ENCODE data around the gene PAK1IP1.
A peak's percentile ranks its signal among the peaks of the same experiment; 100 is the strongest.
"Not testable (repeated sequence)": the region's sequence is repeated elsewhere in the genome, so short reads cannot be mapped to it uniquely, and the experiment has no call there.

PAK1IP1 gene

GRCh38 chr6:10694302-10695085 lies at the start of gene PAK1IP1, which contains the start of gene C6orf52:
PAK1IP1 (plus strand) TSS chr6:10694972; CDS start chr6:10694986, 14 bp downstream.
C6orf52 (minus strand) TSS chr6:10694616; CDS start chr6:10687550, 7,066 bp downstream.
- peak; percentile 81 for DNase-seq

- DNase-seq, result no peak
These were observed 39.2 kb upstream of the PAK1IP1 start for GRCh38 chr6:10655508-10656055.

- DNase-seq, result no peak
These were observed 35.7 kb upstream of the PAK1IP1 start for GRCh38 chr6:10658910-10659698.

- DNase-seq, result no peak
These were observed 34.9 kb upstream of the PAK1IP1 start for GRCh38 chr6:10659699-10660348.

GRCh38 chr6:10660431-10661191 lies 34.2 kb upstream of the PAK1IP1 start:
- DNase-seq, result not testable (repeated sequence)

- DNase-seq, result no peak
These were observed 32.6 kb upstream of the PAK1IP1 start for GRCh38 chr6:10662207-10662606.

- DNase-seq, result no peak
These were observed 32.0 kb upstream of the PAK1IP1 start for GRCh38 chr6:10662742-10663141.

GRCh38 chr6:10665595-10665994 lies 29.2 kb upstream of the PAK1IP1 start:
- DNase-seq, result not testable (repeated sequence)

- DNase-seq, result no peak
These were observed 26.4 kb upstream of the PAK1IP1 start for GRCh38 chr6:10668126-10668917.

- no peak for DNase-seq
These were observed 18.4 kb upstream of the PAK1IP1 start for GRCh38 chr6:10676403-10676802.

- no peak for DNase-seq
These were observed 16.3 kb upstream of the PAK1IP1 start for GRCh38 chr6:10678456-10678855.

GRCh38 chr6:10681795-10682194 lies 13.0 kb upstream of the PAK1IP1 start:
- no peak for DNase-seq

GRCh38 chr6:10682355-10682988 lies 12.3 kb upstream of the PAK1IP1 start:
- no peak for DNase-seq

- DNase-seq, result no peak
These were observed 10.2 kb upstream of the PAK1IP1 start for GRCh38 chr6:10684618-10685017.

GRCh38 chr6:10685092-10685915 lies 9.5 kb upstream of the PAK1IP1 start:
- DNase-seq, result no peak

- DNase-seq, result no peak
These were observed 7.9 kb upstream of the PAK1IP1 start for GRCh38 chr6:10686901-10687300.

- DNase-seq, result no peak
These were observed 7.2 kb upstream of the PAK1IP1 start for GRCh38 chr6:10687582-10687981.

GRCh38 chr6:10690651-10691445 lies 3.9 kb upstream of the PAK1IP1 start:
- peak; percentile 8 for DNase-seq

- DNase-seq, result no peak
These were observed 1.7 kb upstream of the PAK1IP1 start for GRCh38 chr6:10692965-10693538.

Measured in NCI-H2081 treated with DMSO at 0.1 percent for 48 hours (cell line).